GM21360 (cell line): ENCODE results near the gene STN1.
A peak's percentile ranks its signal among the peaks of the same experiment; 100 is the strongest.
"Not testable (repeated sequence)": the region's sequence is repeated elsewhere in the genome, so short reads cannot be mapped to it uniquely, and the experiment has no call there.

ENCODE experiments used
- ATAC-seq: cut with Tn5 transposase; IDR thresholded peaks from one replicate; pipeline ENCODE4 v1.9.1; 2021; ENCODE audit warnings: mild to moderate bottlenecking, moderate library complexity; ENCODE audit not compliant: unreplicated experiment

Gene STN1

DNA sequence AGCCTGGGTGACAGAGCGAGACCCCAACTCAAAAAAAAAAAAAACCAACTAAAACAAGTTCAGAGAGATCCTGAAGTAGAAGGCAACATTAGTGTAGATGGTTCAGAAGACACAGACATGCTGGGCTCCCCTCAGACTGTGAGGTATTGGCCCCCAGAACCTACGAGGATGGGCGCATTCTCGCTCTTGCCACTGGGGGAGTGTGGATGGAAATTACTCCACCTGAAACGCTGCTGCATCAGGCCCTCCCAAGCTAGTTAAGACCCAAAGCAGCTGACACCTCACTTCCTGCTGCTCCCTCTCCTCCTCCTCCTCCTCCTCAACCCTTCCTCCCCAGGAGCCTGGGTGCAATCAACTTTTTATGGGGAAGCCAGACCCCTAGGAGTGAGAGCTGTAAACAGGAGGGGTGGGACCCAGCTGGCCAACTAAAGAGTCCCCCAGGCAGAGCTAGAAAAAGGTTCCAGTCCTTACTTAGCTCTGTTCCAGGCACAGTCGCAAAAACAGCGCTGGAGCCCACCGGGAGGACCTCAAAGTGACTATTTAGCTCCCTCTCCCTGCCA lies 70.0 kb downstream of the STN1 start:
- ATAC-seq: no peak

DNA sequence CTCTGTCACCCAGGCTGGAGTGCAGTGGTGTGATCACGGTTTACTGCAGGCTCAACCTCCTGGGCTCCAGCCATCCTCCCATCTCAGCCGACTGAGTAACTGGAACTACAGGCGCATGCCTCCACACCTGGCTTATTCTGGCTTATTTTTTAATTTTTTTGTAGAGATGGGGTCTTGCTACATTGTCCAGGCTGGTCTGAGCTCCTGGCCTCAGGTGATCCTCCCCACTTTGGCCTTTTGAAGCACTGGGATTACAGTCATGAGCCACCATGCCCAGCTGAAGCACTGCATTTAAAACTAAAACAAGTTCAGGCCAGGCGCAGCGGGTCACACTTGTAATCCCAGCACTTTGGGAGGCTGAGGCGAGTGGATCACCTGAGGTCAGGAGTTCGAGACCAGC lies 70.6 kb downstream of the STN1 start:
- no peak for ATAC-seq

DNA sequence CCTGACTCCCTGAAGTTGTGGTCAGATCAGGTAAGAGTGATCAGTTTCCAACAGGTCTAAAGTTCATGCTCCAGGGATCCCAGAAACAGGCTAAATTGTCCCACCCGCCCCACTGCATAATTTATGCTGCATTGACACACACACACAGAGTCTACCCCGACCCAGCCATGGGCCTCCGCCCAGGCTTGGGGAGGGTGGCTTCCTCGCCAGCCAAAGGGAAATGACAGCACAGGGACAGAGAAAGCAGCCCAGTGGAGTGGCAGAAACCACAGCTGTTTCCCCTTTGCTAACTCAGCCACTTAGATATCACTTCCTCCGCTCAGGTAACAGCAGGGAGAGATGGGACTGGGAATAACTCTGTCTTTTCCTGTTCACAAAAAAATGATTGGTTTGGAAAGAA lies 72.0 kb downstream of the STN1 start:
- ATAC-seq: peak; percentile 64

DNA sequence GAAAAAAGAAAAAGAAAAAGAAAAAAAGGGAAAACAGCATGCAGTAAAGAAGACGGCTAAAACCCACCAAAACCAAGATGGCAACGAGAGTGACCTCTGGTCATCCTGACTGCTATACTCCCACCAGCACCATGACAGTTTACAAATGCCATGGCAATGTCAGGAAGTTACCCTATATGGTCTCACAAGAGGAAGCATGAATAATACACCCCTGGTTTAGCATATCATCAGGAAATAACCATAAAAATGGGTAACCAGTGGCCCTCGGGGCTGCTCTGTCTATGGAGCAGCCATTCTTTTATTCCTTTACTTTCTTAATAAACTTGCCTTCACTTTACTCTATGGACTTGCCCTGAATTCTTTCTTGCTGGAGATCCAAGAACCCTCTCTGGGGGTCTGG lies 72.6 kb downstream of the STN1 start:
- ATAC-seq: not testable (repeated sequence)

DNA sequence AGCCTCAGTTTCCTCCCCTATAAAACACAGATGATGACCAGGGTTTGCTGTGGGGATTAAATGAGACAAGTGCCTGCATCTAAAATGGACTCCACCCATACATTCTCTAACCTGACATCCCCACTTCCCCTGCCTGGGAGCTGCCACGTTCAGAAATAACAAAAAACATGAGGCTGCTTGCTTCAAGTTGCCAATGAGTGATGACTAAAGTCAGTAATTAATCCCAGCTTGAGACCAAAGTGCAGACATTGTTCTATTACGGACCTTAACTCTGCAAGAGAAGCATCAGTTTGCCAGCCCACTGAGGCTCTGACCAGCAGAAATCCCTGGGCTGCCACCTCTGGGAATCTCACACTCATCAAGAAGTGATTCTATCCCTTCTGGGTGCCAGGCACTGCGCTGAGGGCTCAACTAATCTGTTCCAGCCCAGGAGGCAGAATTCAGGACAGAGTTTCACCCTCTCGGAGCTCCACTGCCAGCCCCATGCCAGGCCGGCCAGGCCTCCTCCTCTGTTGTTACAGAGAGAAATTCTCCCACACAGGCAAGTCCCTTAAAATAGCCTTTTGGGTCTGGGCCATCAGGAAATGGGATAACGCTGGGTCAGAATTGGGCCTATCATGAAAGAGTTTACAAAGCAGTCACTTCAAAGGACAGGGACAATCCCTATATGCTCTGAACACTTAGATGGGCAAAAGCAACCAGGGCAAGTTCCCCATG lies 74.0 kb downstream of the STN1 start:
- ATAC-seq: no peak

DNA sequence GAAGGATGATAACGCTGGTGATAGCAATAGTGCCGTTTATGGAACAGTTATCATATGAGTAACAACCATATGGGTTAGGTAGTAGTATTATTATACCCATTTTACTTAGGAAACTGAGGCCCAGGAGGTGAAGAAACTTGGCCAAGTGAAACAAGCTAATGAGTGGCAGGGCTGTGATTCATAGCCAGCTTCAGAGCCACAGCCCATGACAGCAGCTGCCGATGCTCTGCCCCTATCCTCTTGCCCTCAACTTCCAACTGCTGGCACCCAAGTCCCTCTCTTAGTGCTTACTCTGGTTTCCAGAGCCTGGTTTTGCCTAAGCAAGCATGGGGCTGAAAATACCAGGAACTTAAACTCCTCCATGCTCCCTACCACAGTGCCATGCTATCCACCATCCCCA lies 74.9 kb downstream of the STN1 start:
- ATAC-seq: no peak

DNA sequence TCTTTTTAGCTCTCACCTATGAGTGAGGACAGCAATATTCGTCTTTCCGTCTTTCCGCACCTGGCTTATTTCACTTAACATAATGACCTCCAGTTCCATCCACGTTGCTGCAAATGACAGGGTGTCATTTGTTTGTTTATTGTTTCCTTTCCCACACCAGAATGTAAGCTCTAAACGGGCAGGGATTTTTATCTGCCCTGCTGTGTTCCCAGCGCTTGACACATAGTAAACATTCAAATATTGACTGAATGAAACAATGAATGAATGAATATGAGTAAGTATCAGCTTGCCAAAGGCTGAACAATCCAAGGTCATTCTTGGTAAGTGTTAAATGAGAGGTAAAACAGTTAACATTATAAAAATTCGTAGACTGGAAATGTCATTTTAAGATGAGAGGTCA lies 75.4 kb downstream of the STN1 start:
- ATAC-seq: no peak

DNA sequence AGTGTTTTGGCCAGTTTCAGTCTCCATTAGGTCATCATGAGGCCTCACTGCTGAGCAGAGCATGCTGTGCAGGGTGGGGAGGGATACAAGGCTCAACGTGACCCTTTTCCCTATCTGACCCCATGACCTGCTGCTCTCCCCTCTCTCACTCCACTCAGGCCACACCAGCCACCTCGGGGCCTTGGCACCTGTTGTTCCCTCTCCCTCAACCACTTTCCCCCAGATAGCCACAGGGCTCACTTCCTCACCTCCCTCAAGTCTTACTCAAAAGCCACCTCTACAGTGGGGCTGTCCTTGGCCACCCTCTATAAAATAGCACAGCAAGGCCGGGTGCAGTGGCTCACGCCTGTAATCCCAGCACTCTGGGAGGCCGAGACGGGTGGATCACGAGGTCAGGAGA lies 76.5 kb downstream of the STN1 start:
- ATAC-seq: no peak

DNA sequence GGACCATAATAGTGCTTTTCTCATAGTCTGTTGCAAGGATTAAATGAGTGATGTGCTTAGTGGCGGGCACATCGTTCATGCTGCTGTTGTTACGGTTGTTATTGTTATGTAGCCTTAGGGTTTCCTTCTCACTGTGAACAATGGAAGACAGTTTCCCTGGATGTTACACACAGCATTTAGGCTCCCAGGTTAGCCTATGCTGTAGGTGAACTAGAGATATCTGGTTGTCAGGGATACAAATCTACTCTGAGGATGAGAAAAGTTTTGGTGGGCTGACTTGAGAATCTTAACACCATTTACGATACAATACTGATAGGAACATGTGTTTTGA lies 77.3 kb downstream of the STN1 start:
- ATAC-seq: no peak

DNA sequence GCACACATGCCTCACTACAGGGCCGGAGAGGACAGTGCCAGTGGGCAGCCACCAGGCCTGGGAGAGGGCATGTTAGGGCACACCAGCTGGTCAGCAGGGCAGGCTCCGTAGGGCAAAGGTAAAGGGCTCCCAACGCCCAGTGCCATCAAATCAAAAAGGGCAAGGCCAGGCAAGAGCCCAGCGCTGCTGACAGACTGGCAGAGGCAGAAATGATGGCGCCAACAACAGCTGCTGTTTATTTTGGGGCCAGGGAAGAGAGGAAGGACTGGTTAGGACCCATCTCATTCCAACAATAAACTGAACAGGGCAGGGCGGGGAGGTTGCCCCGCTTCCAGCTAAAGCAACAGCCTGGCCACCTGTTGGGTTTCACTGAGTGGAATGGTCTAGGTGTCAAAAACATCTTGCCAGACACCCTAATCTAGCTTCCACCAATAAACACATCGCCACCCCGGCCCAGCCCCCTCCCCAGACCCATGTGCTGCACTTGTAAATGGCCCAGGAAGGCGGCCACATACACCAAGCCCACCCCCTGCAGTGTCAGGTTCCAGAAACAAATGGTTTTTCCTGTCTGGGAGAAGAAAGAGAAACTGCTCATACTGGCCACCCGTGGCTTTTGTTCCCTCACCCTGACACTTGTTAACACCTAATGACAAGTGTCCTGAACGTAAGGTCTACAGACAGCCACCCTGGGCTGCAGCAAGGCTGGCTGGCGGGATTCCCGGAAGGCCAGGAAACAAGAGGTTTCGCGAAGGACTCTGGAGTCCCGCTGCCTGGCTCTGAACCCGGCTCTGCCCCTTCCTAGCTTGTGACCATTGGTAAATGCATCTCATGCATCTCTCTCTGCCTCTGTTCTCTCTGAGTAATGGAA lies 77.9 kb downstream of the STN1 start:
- no peak for ATAC-seq

DNA sequence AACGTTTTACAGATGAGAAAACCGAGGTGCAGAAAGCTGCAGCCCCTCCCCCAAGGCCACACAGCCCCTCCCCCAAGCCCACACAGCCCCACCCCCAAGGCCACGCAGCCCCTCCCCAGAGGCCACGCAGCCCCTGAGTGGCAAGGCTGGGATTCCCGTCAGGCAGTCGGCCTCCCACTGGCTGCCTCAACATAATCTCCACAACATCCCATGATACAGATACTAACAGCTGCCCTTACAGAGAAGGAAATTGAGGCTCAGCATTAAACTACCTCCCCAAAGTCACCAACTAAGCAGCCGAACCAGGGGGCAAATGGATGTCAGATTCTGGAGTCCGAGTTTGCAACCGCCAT lies 78.5 kb downstream of the STN1 start:
- no peak for ATAC-seq

DNA sequence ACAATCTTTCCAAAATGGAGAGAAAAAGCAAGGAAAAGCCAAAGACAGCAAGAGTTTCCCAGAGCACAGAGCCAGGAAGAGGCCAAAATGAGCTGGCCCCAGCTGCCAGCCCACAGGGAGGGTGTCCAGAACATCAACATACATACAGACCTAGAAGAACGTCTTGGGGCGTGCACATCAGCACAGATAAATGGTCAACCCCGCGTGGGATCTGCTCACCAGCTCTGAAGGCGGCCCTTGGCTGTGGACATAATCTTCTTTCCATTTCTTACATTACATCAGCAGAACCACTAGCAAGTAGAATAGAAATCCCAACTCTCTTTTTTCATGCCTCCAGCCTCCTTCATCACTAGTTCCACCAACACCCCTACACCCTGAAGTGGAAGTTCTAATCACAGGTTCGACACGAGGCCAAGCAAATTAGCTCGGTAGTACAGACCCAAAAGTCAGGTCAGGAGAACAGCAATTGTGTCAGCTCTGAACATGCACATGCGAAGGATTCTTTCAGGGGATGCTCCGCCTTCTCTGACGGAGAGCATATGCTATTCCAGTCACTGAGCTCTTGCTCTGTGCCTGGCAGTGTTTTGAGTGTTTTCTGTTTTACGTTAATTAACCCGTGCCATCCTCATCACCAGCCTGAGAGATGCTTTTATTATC lies 79.0 kb downstream of the STN1 start:
- no peak for ATAC-seq

DNA sequence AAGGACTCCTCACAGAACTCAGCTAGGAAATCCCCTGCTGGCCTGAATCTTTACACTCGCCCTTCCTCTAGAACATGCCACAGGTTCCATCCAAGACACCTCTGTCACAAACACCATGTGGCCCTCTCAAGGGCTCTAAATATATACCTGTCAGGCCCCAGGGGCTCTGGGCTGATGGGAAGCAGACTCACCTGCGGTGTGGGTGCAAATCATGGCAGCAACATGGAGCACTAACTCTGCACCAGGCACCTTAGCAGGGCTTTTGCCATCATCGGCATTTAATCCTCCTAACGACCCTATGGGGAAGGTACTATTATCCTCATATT lies 80.0 kb downstream of the STN1 start:
- no peak for ATAC-seq

DNA sequence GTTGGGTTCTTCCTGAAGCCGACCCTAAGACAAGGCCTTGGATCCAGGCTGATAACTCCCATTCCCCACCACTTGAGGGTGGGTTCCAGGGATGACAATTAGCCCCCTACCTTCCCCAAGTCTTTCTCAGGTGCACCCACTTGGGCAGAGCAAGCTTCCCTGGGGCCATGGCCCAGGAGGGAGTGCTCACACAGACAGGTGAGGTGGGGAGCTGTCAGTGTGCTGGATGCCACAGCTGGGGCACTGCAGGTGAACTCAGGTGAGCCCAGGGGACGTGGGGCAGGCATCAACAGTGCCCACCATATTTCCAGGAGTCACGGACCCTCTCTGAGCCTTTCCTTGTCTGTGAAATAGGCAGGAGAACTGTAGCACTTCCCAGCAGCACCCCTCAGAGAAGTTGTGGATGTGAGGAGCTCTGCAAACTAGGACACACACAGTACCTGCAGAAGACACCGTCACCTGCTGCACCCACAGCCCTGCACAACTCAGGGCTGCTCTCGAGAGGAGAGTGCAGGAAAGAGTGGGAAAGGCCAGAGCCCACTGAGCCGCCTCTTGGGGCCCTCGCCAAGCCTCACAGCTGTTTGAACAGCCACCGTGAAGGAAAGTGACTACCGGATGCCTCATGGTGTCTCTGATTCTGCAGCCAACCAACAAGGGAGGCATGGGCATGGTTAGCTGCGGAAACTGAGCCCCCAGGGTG lies 80.5 kb downstream of the STN1 start:
- no peak for ATAC-seq

DNA sequence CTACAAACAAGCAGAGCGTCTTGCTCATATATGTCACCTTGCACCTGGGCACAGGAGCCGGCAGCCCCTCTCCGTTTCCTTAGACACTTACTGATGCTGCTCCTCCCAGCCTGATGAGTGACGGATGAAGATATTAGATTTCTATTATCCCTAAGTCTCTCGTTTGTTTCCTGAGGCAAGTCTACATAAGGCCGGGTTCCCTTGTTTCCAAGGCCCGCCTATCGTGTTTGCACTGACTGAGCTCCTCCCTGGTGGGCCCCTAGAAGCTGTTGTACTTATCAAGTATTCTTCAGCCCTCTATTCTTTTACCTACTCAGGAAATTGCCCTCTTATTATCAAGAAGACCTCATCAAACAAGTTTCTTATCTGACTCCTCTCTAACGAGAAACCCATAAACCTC lies 81.1 kb downstream of the STN1 start:
- no peak for ATAC-seq

DNA sequence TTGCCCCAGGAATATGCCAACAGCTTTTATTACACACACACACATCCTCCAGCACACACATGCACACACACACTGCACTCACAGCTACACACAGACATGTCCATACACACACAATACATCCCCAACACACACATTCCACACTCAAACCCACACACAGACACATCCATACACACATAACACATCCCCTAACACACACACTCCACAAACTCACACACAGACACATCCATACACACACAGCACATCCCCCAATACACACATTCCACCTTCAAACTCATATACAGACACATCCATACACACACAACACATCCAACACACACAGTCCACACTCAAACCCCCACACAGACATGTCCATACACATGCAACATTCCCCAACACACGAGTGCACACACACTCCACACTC lies 81.7 kb downstream of the STN1 start:
- no peak for ATAC-seq

DNA sequence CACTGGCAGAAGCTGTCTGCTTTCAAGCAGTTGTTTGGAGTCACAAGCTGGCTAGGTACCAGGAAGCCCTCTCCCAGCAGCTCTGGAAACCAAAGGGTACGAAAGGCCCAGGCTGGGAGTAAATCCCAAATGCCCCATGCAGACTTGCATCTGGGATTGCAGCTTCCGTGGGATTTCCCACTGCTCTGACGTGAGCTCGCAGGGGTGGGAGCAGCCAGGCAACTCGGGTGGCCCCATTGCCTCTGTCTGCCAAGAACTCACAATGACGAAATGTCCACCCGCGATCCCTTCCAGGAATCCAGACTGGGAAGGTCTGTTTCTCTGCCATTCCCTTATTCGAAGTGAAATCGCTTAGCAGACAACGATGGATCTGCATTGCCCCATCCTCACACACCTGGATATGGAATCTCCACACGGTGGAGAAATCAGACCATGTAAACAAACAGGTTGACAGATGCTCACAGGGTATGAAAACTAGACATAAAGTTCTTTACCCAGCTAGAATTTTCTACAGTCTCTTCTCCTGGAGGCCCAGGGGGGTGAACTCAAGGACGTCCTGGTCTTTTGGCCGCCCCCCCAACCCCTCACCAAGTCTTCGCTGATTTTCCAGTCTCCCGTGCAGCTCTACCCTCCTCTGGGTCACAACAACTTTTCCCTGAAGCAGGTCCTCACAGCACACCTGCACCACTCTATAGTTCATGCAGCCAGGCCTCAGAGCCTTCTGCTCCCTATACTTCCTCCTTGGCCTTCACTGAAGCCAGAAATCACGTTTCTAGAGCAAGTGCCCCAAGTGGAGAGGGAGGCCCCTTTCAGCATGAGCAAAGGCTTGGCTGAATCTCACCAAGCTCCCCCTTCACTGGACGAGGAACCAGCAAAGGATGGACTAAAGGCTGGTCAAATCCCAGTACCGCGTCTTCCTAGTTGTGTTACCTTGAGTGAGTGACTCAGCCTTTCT lies 82.6 kb downstream of the STN1 start:
- no peak for ATAC-seq

DNA sequence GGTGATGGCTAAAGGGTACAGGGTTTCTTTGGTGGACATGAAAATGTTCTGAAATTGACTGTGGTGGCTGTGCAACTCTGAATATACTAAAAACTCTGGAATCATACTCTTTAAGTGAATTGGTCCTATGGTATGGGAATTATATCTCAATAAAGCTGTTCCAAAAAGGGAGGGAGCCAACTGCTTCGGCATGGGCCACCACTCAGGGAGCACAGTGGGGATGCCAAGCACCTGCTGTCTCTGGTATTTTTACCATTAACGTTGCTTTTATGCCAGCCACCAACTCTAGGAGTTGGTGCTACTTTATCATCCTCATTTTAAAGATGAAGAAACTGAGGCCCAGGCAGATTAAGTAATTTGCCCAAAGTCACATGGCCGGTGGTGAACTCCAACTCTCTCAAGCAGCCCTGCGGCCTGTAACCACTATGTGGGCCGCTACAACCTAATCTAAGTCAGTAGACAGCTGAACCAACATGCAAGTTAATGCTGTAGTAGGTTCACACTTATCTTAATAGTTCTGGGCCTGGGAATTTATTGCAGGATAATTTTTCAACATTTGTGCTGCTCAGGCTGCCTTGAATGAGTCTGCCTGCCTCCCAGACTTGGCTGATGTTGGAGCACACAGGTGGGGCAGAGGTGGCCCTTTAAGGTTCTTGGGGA lies 83.4 kb downstream of the STN1 start:
- ATAC-seq: no peak

DNA sequence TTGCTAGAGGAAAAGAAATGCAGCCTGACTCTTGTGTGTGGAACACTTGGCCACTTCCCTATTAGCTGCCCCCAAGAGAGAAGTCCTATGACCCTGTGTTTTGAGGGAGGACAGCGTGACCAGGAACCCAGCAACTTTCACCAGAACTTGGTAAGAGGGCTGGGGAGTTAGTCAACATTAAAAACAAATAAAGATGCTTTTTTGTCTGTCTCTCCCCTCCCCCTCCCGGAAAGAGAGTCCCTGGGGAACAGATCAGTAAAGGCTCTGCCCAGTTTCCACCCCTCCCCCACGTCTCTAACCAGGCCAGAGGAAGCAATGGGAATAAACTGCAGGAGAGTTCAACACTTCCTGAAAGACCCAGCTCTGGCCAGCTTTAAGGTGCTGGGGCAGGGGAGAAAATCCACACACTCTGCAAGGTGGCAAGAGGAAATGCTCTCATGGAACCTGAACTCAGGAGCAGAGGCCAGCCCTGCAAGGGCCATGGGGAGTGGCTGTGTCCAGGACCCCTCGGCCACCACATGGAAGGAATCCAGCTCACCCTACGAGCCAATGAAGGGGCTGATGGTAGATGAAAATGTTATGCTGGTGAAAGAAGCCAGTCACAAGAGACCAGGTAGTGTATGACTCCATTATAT lies 84.1 kb downstream of the STN1 start:
- no peak for ATAC-seq
